NCI-H146 treated with DMSO at 0.1 percent for 48 hours (cell line): ENCODE data around the gene ACER3.
"Not testable (repeated sequence)": the region's sequence is repeated elsewhere in the genome, so short reads cannot be mapped to it uniquely, and the experiment has no call there.

Experiments
- DNase-seq: peaks from one replicate; lab custom pipeline; 2025; ENCODE audit not compliant: unreplicated experiment; lab: John Stamatoyannopoulos, UW

ACER3 gene

GRCh38 chr11:76860539-76861475 lies at the start of gene ACER3:
TSS of gene ACER3 (plus strand) at chr11:76860918. CDS start at chr11:76860977, 59 bp downstream.
- peak; percentile 80 for DNase-seq

- DNase-seq, result no peak
Measured at GRCh38 chr11:76811259-76811658, 49.5 kb upstream of the ACER3 start.

- no peak for DNase-seq
Measured at GRCh38 chr11:76814414-76814813, 46.3 kb upstream of the ACER3 start.

- DNase-seq, result not testable (repeated sequence)
Measured at GRCh38 chr11:76815678-76816077, 45.0 kb upstream of the ACER3 start.

- DNase-seq, result no peak
Measured at GRCh38 chr11:76820184-76820566, 40.5 kb upstream of the ACER3 start.

GRCh38 chr11:76821396-76821795 lies 39.3 kb upstream of the ACER3 start:
- not testable (repeated sequence) for DNase-seq

GRCh38 chr11:76822406-76822805 lies 38.3 kb upstream of the ACER3 start:
- DNase-seq, result no peak

GRCh38 chr11:76823481-76824028 lies 37.2 kb upstream of the ACER3 start:
- DNase-seq, result no peak

- no peak for DNase-seq
Measured at GRCh38 chr11:76824083-76824939, 36.4 kb upstream of the ACER3 start.

GRCh38 chr11:76824980-76825725 lies 35.6 kb upstream of the ACER3 start:
- DNase-seq, result no peak

GRCh38 chr11:76825726-76826396 lies 34.9 kb upstream of the ACER3 start:
- DNase-seq, result no peak

- DNase-seq, result not testable (repeated sequence)
Measured at GRCh38 chr11:76826508-76826907, 34.2 kb upstream of the ACER3 start.

GRCh38 chr11:76827005-76827404 lies 33.7 kb upstream of the ACER3 start:
- not testable (repeated sequence) for DNase-seq

- DNase-seq, result no peak
Measured at GRCh38 chr11:76830639-76831327, 29.9 kb upstream of the ACER3 start.

- DNase-seq, result no peak
Measured at GRCh38 chr11:76831686-76832310, 28.9 kb upstream of the ACER3 start.

GRCh38 chr11:76832361-76832760 lies 28.4 kb upstream of the ACER3 start:
- DNase-seq, result no peak

- no peak for DNase-seq
Measured at GRCh38 chr11:76834151-76834550, 26.6 kb upstream of the ACER3 start.

- DNase-seq, result no peak
Measured at GRCh38 chr11:76835036-76835435, 25.7 kb upstream of the ACER3 start.

- DNase-seq, result no peak
Measured at GRCh38 chr11:76835928-76836612, 24.6 kb upstream of the ACER3 start.
